ENCODE measurements around the gene KAT5.
A peak's percentile ranks its signal among the peaks of the same experiment; 100 is the strongest.
"Not testable (repeated sequence)": the region's sequence is repeated elsewhere in the genome, so short reads cannot be mapped to it uniquely, and the experiment has no call there.

KAT5 gene

GRCh38 chr11:65711785-65712632 lies at the start of gene KAT5:
KAT5 (plus strand) TSS chr11:65712252; CDS start chr11:65712268, 16 bp downstream.
- DNase-seq = peak; percentile 93 to 99 (median 96)

GRCh38 chr11:65662799-65663638 lies 49.0 kb upstream of the KAT5 start, which contains the start of gene RELA:
RELA (minus strand) TSS chr11:65662916; CDS start chr11:65662832, 84 bp downstream.
- peak; percentile 64 to 86 (median 73) for DNase-seq

- DNase-seq = no peak
These were observed 48.3 kb upstream of the KAT5 start for GRCh38 chr11:65663639-65664200.

GRCh38 chr11:65672180-65672860 lies 39.7 kb upstream of the KAT5 start:
- DNase-seq = no peak

GRCh38 chr11:65672982-65673381 lies 39.1 kb upstream of the KAT5 start:
- DNase-seq = no peak

GRCh38 chr11:65680192-65680743 lies 31.8 kb upstream of the KAT5 start:
- no peak for DNase-seq

- DNase-seq = not testable (repeated sequence)
These were observed 28.6 kb upstream of the KAT5 start for GRCh38 chr11:65683480-65683879.

GRCh38 chr11:65685981-65686380 lies 26.1 kb upstream of the KAT5 start:
- DNase-seq = no peak

- DNase-seq = not testable (repeated sequence)
These were observed 20.2 kb upstream of the KAT5 start for GRCh38 chr11:65691847-65692246.

- DNase-seq = no peak
These were observed 19.7 kb upstream of the KAT5 start for GRCh38 chr11:65692367-65692766.

- DNase-seq = no peak
These were observed 16.4 kb upstream of the KAT5 start for GRCh38 chr11:65695459-65696241.

- DNase-seq = no peak
These were observed 15.1 kb upstream of the KAT5 start for GRCh38 chr11:65696802-65697552.

GRCh38 chr11:65698205-65698604 lies 13.8 kb upstream of the KAT5 start:
- no peak for DNase-seq

GRCh38 chr11:65699306-65699705 lies 12.7 kb upstream of the KAT5 start:
- DNase-seq = no peak

- no peak for DNase-seq
These were observed 11.7 kb upstream of the KAT5 start for GRCh38 chr11:65700399-65700798.

GRCh38 chr11:65701686-65702085 lies 10.4 kb upstream of the KAT5 start:
- DNase-seq = no peak

- DNase-seq = no peak
These were observed 8.2 kb upstream of the KAT5 start for GRCh38 chr11:65703846-65704245.

GRCh38 chr11:65706303-65706763 lies 5.7 kb upstream of the KAT5 start:
- peak; percentile 15 to 56 (median 33) for DNase-seq

GRCh38 chr11:65707002-65707401 lies 5.0 kb upstream of the KAT5 start:
- not testable (repeated sequence) for DNase-seq

GRCh38 chr11:65708451-65708850 lies 3.6 kb upstream of the KAT5 start:
- no peak for DNase-seq

- no peak for DNase-seq
These were observed 2.4 kb upstream of the KAT5 start for GRCh38 chr11:65709661-65710060.

Measured in activated naive CD4-positive, alpha-beta T cell (primary cell).